NCI-H2029 treated with DMSO at 0.1 percent for 48 hours (cell line): ENCODE results near the gene FASN.
"Not testable (repeated sequence)": the region's sequence is repeated elsewhere in the genome, so short reads cannot be mapped to it uniquely, and the experiment has no call there.

ENCODE experiments used
- DNase-seq: peaks from one replicate; lab custom pipeline; 2025; lab: John Stamatoyannopoulos, UW

The FASN gene

GRCh38 chr17:82041144-82041814, 56.8 kb downstream of the FASN start:
- DNase-seq: no peak

- no peak for DNase-seq
Observed at GRCh38 chr17:82039695-82040299, 58.2 kb downstream of the FASN start.

GRCh38 chr17:82038796-82039409, 59.1 kb downstream of the FASN start:
- not testable (repeated sequence) for DNase-seq

GRCh38 chr17:82037889-82038195, 60.2 kb downstream of the FASN start:
- DNase-seq: no peak

GRCh38 chr17:82037092-82037888, 60.7 kb downstream of the FASN start, which contains the start of gene DCXR:
Gene DCXR, minus strand, starts transcription at chr17:82037697. Its CDS starts 15 bp downstream, at chr17:82037682.
- peak; percentile 54 for DNase-seq

- no peak for DNase-seq
Observed at GRCh38 chr17:82036634-82037091, 61.4 kb downstream of the FASN start.

- no peak for DNase-seq
Observed at GRCh38 chr17:82035956-82036633, 61.9 kb downstream of the FASN start.

GRCh38 chr17:82035488-82035887, 62.5 kb downstream of the FASN start:
- DNase-seq: no peak

- DNase-seq: no peak
Observed at GRCh38 chr17:82034371-82035011, 63.5 kb downstream of the FASN start.

GRCh38 chr17:82033359-82034085, 64.5 kb downstream of the FASN start:
- no peak for DNase-seq

GRCh38 chr17:82031885-82032627, 66.0 kb downstream of the FASN start:
- no peak for DNase-seq

- no peak for DNase-seq
Observed at GRCh38 chr17:82031303-82031884, 66.6 kb downstream of the FASN start, which contains the start of gene RAC3. Gene RAC3, plus strand, starts transcription at chr17:82031678. Its CDS starts 84 bp downstream, at chr17:82031762.

GRCh38 chr17:82030470-82031302, 67.3 kb downstream of the FASN start:
- DNase-seq: peak; percentile 9

- no peak for DNase-seq
Observed at GRCh38 chr17:82029990-82030469, 68.0 kb downstream of the FASN start.

- no peak for DNase-seq
Observed at GRCh38 chr17:82029391-82029790, 68.6 kb downstream of the FASN start.

GRCh38 chr17:82028966-82029365, 69.1 kb downstream of the FASN start:
- DNase-seq: no peak
